HFF-Myc (cell line): ENCODE data around the gene CALHM1.
"Not testable (repeated sequence)": the region's sequence is repeated elsewhere in the genome, so short reads cannot be mapped to it uniquely, and the experiment has no call there.

Experiments used
- DNase-seq: peaks from one replicate; pipeline ENCODE4 v3.0.0-alpha.2; 2011; ENCODE audit warnings: low read depth; ENCODE audit errors: extremely low read depth
- H3K4me3 ChIP-seq: replicated peaks from 2 replicates; pipeline ENCODE4 v1.5.1; 2011; ENCODE audit warnings: low read depth, mild to moderate bottlenecking, control low read depth, low read length
- CTCF ChIP-seq: IDR thresholded peaks from 2 replicates; pipeline ENCODE4 v1.5.1; 2012; ENCODE audit warnings: mild to moderate bottlenecking, low read depth, low read length, control low read depth; ENCODE audit errors: missing control alignments

CALHM1 gene

GRCh38 chr10:103458720-103459119 is at the start of gene CALHM1:
CALHM1 (minus strand) TSS chr10:103458900; CDS start chr10:103458751, 149 bp downstream.
- H3K4me3 ChIP-seq = no peak within 1 kb of the TSS
- no peak for TF ChIP-seq CTCF
- no peak for DNase-seq

GRCh38 chr10:103507235-103508191 is 48.8 kb upstream of the CALHM1 start:
- DNase-seq = no peak
- TF ChIP-seq CTCF = no peak
- H3K4me3 ChIP-seq = no peak overlapping the region

- TF ChIP-seq CTCF = no peak
- DNase-seq = no peak
- no peak overlapping the region for H3K4me3 ChIP-seq
Observed at GRCh38 chr10:103506061-103506460, 47.4 kb upstream of the CALHM1 start.

- no peak overlapping the region for H3K4me3 ChIP-seq
- DNase-seq = no peak
- no peak for TF ChIP-seq CTCF
Observed at GRCh38 chr10:103504181-103504783, 45.6 kb upstream of the CALHM1 start.

- H3K4me3 ChIP-seq, DNase-seq: not testable (repeated sequence)
Observed at GRCh38 chr10:103503777-103504176, 45.1 kb upstream of the CALHM1 start.

- DNase-seq = no peak
- H3K4me3 ChIP-seq = no peak overlapping the region
Observed at GRCh38 chr10:103502849-103503660, 44.4 kb upstream of the CALHM1 start.

More at GRCh38 chr10:103502849-103503660, 44.4 kb upstream of the CALHM1 start:
- TF ChIP-seq CTCF = no peak
